ENCODE data around the gene C7orf33. TPM values are rescaled to one million over a fixed set of nuclear protein-coding genes. Genes with fewer than 3 reads are reported as not detected.

Gene C7orf33
- total RNA-seq, 4 donors from 2014 or later = not detected

- intact Hi-C loops (cut with DNase I; ENCODE audit: low total_unique reads) = no loop called here
These were observed 24.6 kb downstream of the C7orf33 start for GRCh38 chr7:148615085-148615730.

DNA sequence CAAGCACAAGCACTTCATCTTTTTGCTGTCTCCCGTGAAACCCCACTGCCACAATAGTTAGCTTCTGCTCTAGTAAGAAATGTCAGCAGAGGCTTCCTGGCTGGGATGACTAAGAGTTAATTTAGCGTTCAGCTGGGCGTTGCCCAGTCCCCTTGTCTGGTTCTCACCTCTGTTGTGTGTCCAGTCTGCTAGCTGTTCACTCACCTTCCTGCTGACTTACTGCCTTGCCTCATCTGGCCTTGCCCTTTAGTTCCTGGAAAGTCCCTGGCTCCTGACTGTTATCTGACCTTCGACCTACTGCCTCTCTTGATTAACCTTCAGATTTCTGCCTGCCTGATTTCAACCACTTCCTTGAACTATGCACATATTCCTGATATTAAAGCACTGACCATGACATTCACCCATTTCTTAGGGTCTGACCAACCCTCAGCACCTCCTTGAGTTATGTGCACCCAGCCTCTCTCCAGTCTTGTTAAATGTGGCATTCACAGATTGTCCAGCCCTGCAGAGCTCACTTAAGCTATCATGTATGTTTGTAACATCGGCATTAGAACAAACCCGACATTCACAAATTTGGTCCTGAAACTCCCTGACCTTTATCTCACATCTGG lies 30.3 kb downstream of the C7orf33 start:
- peaks cover 0 to 7% (median 0%) of the 10 kb centered on the region in 4 donors for H3K4me1 ChIP-seq
- H3K9me3 ChIP-seq = no peaks in the 10 kb centered on the region
- H3K36me3 ChIP-seq = no peaks in the 10 kb centered on the region
- DNase-seq = no peak
- intact Hi-C loops (cut with DNase I; ENCODE audit: low total_unique reads) = no loop called here
- H3K27me3 ChIP-seq = peaks cover 44% of the 10 kb centered on the region
- in situ Hi-C loops (cut with MboI; ENCODE audit: low pct_ligation_motif_present in 1 of 4, low pct_unique_long_range_greater_than_20kb in 1 of 4, low sequenced_read_pairs in 3 of 4) = no loop called here
- TF ChIP-seq, protein P1, sequence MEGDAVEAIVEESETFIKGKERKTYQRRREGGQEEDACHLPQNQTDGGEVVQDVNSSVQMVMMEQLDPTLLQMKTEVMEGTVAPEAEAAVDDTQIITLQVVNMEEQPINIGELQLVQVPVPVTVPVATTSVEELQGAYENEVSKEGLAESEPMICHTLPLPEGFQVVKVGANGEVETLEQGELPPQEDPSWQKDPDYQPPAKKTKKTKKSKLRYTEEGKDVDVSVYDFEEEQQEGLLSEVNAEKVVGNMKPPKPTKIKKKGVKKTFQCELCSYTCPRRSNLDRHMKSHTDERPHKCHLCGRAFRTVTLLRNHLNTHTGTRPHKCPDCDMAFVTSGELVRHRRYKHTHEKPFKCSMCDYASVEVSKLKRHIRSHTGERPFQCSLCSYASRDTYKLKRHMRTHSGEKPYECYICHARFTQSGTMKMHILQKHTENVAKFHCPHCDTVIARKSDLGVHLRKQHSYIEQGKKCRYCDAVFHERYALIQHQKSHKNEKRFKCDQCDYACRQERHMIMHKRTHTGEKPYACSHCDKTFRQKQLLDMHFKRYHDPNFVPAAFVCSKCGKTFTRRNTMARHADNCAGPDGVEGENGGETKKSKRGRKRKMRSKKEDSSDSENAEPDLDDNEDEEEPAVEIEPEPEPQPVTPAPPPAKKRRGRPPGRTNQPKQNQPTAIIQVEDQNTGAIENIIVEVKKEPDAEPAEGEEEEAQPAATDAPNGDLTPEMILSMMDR (IDR thresholded peaks at IDR 0.05) = no peak
- TF ChIP-seq POLR2A (IDR thresholded peaks at IDR 0.05) = no peak
- no peak overlapping the region for H3K27ac ChIP-seq
- no peak overlapping the region for H3K4me3 ChIP-seq
- 40 to 54% methylated on average over 1 to 6 of the region's 6 CpGs for WGBS, 2 donors (ENCODE audit: low coverage in 1 of 2)

More at GRCh38 chr7:148615085-148615730, 24.6 kb downstream of the C7orf33 start:
- no peak for DNase-seq
- Histone ChIP-seq H3K36me3 (no peaks in the 10 kb centered on the region), H3K4me1 (no peaks in the 10 kb centered on the region), H3K27me3 (peaks cover 30% of the 10 kb centered on the region), H3K9me3 (no peaks in the 10 kb centered on the region), H3K27ac (no peak overlapping the region), H3K4me3 (no peak overlapping the region)
- WGBS, 2 donors (ENCODE audit: low coverage in 1 of 2) = 64 to 82% methylated on average over 6 of the region's 6 CpGs
- TF ChIP-seq POLR2AphosphoS5 (IDR thresholded peaks at IDR 0.05) (no peak), EP300 (IDR thresholded peaks at IDR 0.05; ENCODE audit: low read depth) (no peak), POLR2A (IDR thresholded peaks at IDR 0.05) (no peak)
- TF ChIP-seq, protein P1 (IDR thresholded peaks at IDR 0.05) = no peak
- in situ Hi-C loops (cut with MboI; ENCODE audit: low pct_ligation_motif_present in 1 of 4, low pct_unique_long_range_greater_than_20kb in 1 of 4, low sequenced_read_pairs in 3 of 4) = no loop called here

GRCh38 chr7:148621563-148621962 lies 31.0 kb downstream of the C7orf33 start:
- H3K36me3 ChIP-seq = no peaks in the 10 kb centered on the region
- intact Hi-C loops (cut with DNase I; ENCODE audit: low total_unique reads) (no loop called here), in situ Hi-C loops (cut with MboI; ENCODE audit: low pct_ligation_motif_present in 1 of 4, low pct_unique_long_range_greater_than_20kb in 1 of 4, low sequenced_read_pairs in 3 of 4) (no loop called here)
- no peak overlapping the region for H3K4me3 ChIP-seq
- WGBS, 2 donors (ENCODE audit: low coverage in 1 of 2) = 50 to 83% methylated on average over 1 of the region's 1 CpG
- peaks cover 37% of the 10 kb centered on the region for H3K27me3 ChIP-seq
- no peak overlapping the region for H3K27ac ChIP-seq
- H3K4me1 ChIP-seq = peaks cover 0 to 7% (median 0%) of the 10 kb centered on the region in 4 donors
- TF ChIP-seq POLR2A (IDR thresholded peaks at IDR 0.05) = no peak
- no peak for TF ChIP-seq POLR2AphosphoS5 (IDR thresholded peaks at IDR 0.05)
- TF ChIP-seq, protein P1 (IDR thresholded peaks at IDR 0.05) = no peak
- no peaks in the 10 kb centered on the region for H3K9me3 ChIP-seq
- DNase-seq = no peak

- peaks cover 0 to 7% (median 0%) of the 10 kb centered on the region in 4 donors for H3K4me1 ChIP-seq
- H3K9me3 ChIP-seq = no peaks in the 10 kb centered on the region
- in situ Hi-C loops (cut with MboI; ENCODE audit: low pct_ligation_motif_present in 1 of 4, low pct_unique_long_range_greater_than_20kb in 1 of 4, low sequenced_read_pairs in 3 of 4) (no loop called here), intact Hi-C loops (cut with DNase I; ENCODE audit: low total_unique reads) (no loop called here)
- no peak overlapping the region for H3K27ac ChIP-seq
- H3K36me3 ChIP-seq = no peaks in the 10 kb centered on the region
- no peak for DNase-seq
- no peak for TF ChIP-seq POLR2A (IDR thresholded peaks at IDR 0.05)
- TF ChIP-seq, protein P1 (IDR thresholded peaks at IDR 0.05) = no peak
- no peak for TF ChIP-seq EP300 (IDR thresholded peaks at IDR 0.05; ENCODE audit: low read depth)
- TF ChIP-seq POLR2AphosphoS5 (IDR thresholded peaks at IDR 0.05) = no peak
- WGBS, 2 donors (ENCODE audit: low coverage in 1 of 2) = 37 to 60% methylated on average over 6 to 8 of the region's 8 CpGs
- peaks cover 36% of the 10 kb centered on the region for H3K27me3 ChIP-seq
- H3K4me3 ChIP-seq = no peak overlapping the region
These were observed 32.5 kb downstream of the C7orf33 start for GRCh38 chr7:148622887-148623585.

Data from transverse colon (tissue), 4 donors.